IMR-90 (cell line): ENCODE results near the gene EHMT1. TPM values are rescaled to one million over a fixed set of nuclear protein-coding genes. Genes with fewer than 3 reads are reported as not detected.

Source experiments
- ATAC-seq: fragments of 200-7000 bp; cut with Tn5 transposase; 2 replicates; pipeline ENCODE4 v1.9.1; 2020; ENCODE audit warnings: low read depth, mild to moderate bottlenecking, moderate library complexity
- BruUV-seq: library from RNA; stranded (reverse); fragments of 400-500 nt; replicated peaks from 2 replicates; lab custom pipeline; 2021; lab: Mats Ljungman, UMichigan
- CTCF ChIA-PET: fragments of 300-600 bp; formaldehyde crosslinking; extraction: SDS; loops from one replicate; lab custom pipeline; 2021; ENCODE audit warnings: antibody characterized with exemption; lab: Yijun Ruan, JAX
- POLR2A ChIA-PET: fragments of 300-600 bp; sonication (Branson Sonifier 250); formaldehyde crosslinking; loops from one replicate; lab custom pipeline; 2022; ENCODE audit warnings: antibody characterized with exemption; ENCODE audit not compliant: unreplicated experiment; lab: Charles Lee
- DNase-seq: peaks from one replicate; pipeline ENCODE4 v3.0.0; 2013
- H2AFZ ChIP-seq: replicated peaks from 2 replicates; pipeline ENCODE3; 2013; ENCODE audit warnings: low read length, mild to moderate bottlenecking; ENCODE audit not compliant: poor library complexity
- H2AK5ac ChIP-seq: 2 replicates; pipeline ENCODE4 v1.6.1; 2013; ENCODE audit warnings: low read depth, low read length, inconsistent platforms
- H2AK9ac ChIP-seq: replicated peaks from 2 replicates; pipeline ENCODE3; 2013; ENCODE audit warnings: mild to moderate bottlenecking, low read depth, low read length, moderate library complexity; ENCODE audit not compliant: poor library complexity
- H2BK120ac ChIP-seq: 2 replicates; pipeline ENCODE4 v1.6.1; 2013; ENCODE audit warnings: low read depth, low read length, inconsistent platforms
- H2BK15ac ChIP-seq: 3 replicates; pipeline ENCODE4 v1.6.1; 2013; ENCODE audit warnings: low read depth, low read length, inconsistent platforms
- H2BK20ac ChIP-seq: 2 replicates; pipeline ENCODE4 v1.6.1; 2013; ENCODE audit warnings: low read depth, mild to moderate bottlenecking, inconsistent platforms, low read length, moderate library complexity
- H2BK5ac ChIP-seq: 2 replicates; pipeline ENCODE4 v1.6.1; 2013; ENCODE audit warnings: mild to moderate bottlenecking, low read depth, low read length, inconsistent platforms; ENCODE audit not compliant: poor library complexity, severe bottlenecking
- H3K14ac ChIP-seq: replicated peaks from 2 replicates; pipeline ENCODE4 v1.6.1; 2013; ENCODE audit warnings: low read depth, low read length, inconsistent platforms
- H3K18ac ChIP-seq: 2 replicates; pipeline ENCODE4 v1.6.1; 2013; ENCODE audit warnings: low read depth, low read length, control low read depth
- H3K23ac ChIP-seq: 2 replicates; pipeline ENCODE4 v1.6.1; 2013; ENCODE audit warnings: low read depth, low read length, inconsistent platforms
- H3K27ac ChIP-seq: 2 replicates; pipeline ENCODE4 v1.5.1; 2013; ENCODE audit warnings: mild to moderate bottlenecking, control low read depth, low read length; ENCODE audit not compliant: insufficient read depth
- H3K27me3 ChIP-seq: 2 replicates; pipeline ENCODE4 v1.6.1; 2013; ENCODE audit warnings: low read length; ENCODE audit not compliant: control insufficient read depth, insufficient read depth
- H3K36me3 ChIP-seq: 2 replicates; pipeline ENCODE4 v1.6.1; 2013; ENCODE audit warnings: low read length, mixed read lengths; ENCODE audit not compliant: control insufficient read depth, insufficient read depth
- H3K4ac ChIP-seq: 2 replicates; pipeline ENCODE4 v1.6.1; 2013; ENCODE audit warnings: low read depth, low read length, inconsistent platforms
- H3K4me1 ChIP-seq: 2 replicates; pipeline ENCODE4 v1.6.1; 2013; ENCODE audit warnings: low read length, mixed read lengths; ENCODE audit not compliant: control insufficient read depth, insufficient read depth
- H3K4me2 ChIP-seq: 2 replicates; pipeline ENCODE4 v1.6.1; 2013; ENCODE audit warnings: low read depth, mild to moderate bottlenecking, control low read depth, low read length, moderate library complexity
- H3K4me3 ChIP-seq: 2 replicates; pipeline ENCODE4 v1.5.1; 2013; ENCODE audit warnings: low read depth, mild to moderate bottlenecking, control low read depth, low read length, moderate library complexity; ENCODE audit not compliant: insufficient read depth
- H3K56ac ChIP-seq: 2 replicates; pipeline ENCODE4 v1.6.1; 2013; ENCODE audit warnings: low read length, inconsistent platforms; ENCODE audit not compliant: insufficient read depth; ENCODE audit errors: extremely low read depth
- H3K79me1 ChIP-seq, 2 experiments: 2 replicates each; pipeline ENCODE4 v1.6.1; 2013; ENCODE audit warnings: low read length in 2 of 2, inconsistent platforms in 1 of 2, low read depth in 1 of 2
- H3K9ac ChIP-seq: 2 replicates; pipeline ENCODE4 v1.6.1; 2013; ENCODE audit warnings: low read depth, low read length, control low read depth
- H3K9me1 ChIP-seq: 2 replicates; pipeline ENCODE4 v1.6.1; 2013; ENCODE audit warnings: low read length, inconsistent platforms; ENCODE audit not compliant: insufficient read depth
- H3K9me3 ChIP-seq: 2 replicates; pipeline ENCODE4 v1.6.1; 2013; ENCODE audit warnings: low read length; ENCODE audit not compliant: control insufficient read depth, insufficient read depth
- H4K20me1 ChIP-seq: 2 replicates; pipeline ENCODE4 v1.6.1; 2013; ENCODE audit warnings: low read length, inconsistent platforms; ENCODE audit not compliant: insufficient read depth
- H4K5ac ChIP-seq: 2 replicates; pipeline ENCODE4 v1.6.1; 2013; ENCODE audit warnings: mild to moderate bottlenecking, low read depth, low read length, control low read depth
- H4K8ac ChIP-seq, 2 experiments: 2 replicates each; pipeline ENCODE4 v1.6.1; 2013; ENCODE audit warnings: low read depth in 2 of 2, low read length in 2 of 2, control low read depth in 1 of 2, inconsistent platforms in 1 of 2
- H4K91ac ChIP-seq: 2 replicates; pipeline ENCODE4 v1.6.1; 2013; ENCODE audit warnings: low read depth, low read length, inconsistent platforms; ENCODE audit not compliant: insufficient read depth
- BHLHE40 ChIP-seq: fragments of 150-350 bp; IDR thresholded peaks from 2 replicates; pipeline ENCODE4 v1.6.1; 2016; ENCODE audit warnings: mild to moderate bottlenecking, low read depth, low read length
- CEBPB ChIP-seq: IDR thresholded peaks from 2 replicates; pipeline ENCODE4 v1.6.1; 2012; ENCODE audit warnings: low read depth, low read length, improper control_type of control experiment
- CHD1 ChIP-seq: IDR thresholded peaks from 2 replicates; pipeline ENCODE4 v1.6.1; 2012; ENCODE audit warnings: low read depth, low read length, improper control_type of control experiment
- CTCF ChIP-seq: conservative IDR thresholded peaks from 2 replicates; pipeline ENCODE4 v1.5.1; 2012; ENCODE audit warnings: mild to moderate bottlenecking, low read depth, low read length, improper control_type of control experiment
- ELK1 ChIP-seq: fragments of 150-350 bp; IDR thresholded peaks from 2 replicates; pipeline ENCODE4 v1.6.1; 2016; ENCODE audit warnings: low read depth, mild to moderate bottlenecking, low read length, moderate library complexity, borderline replicate concordance
- FOS ChIP-seq: fragments of 150-350 bp; IDR thresholded peaks from 2 replicates; pipeline ENCODE4 v1.6.1; 2016; ENCODE audit warnings: low read depth, low read length
- MAFK ChIP-seq: IDR thresholded peaks from 2 replicates; pipeline ENCODE4 v1.6.1; 2012; ENCODE audit warnings: low read depth, low read length, improper control_type of control experiment
- MAZ ChIP-seq: IDR thresholded peaks from 2 replicates; pipeline ENCODE4 v1.6.1; 2012; ENCODE audit warnings: low read depth, mild to moderate bottlenecking, low read length, improper control_type of control experiment, moderate library complexity, borderline replicate concordance
- MXI1 ChIP-seq: IDR thresholded peaks from 2 replicates; pipeline ENCODE4 v1.6.1; 2012; ENCODE audit warnings: low read depth, mild to moderate bottlenecking, low read length, moderate library complexity, borderline replicate concordance
- NFE2L2 ChIP-seq: fragments of 150-350 bp; IDR thresholded peaks from 2 replicates; pipeline ENCODE4 v1.6.1; 2016; ENCODE audit warnings: low read depth, mild to moderate bottlenecking, low read length
- POLR2A ChIP-seq: IDR thresholded peaks from 2 replicates; pipeline ENCODE4 v1.6.1; 2012; ENCODE audit warnings: mild to moderate bottlenecking, low read depth, low read length
- RAD21 ChIP-seq: IDR thresholded peaks from 2 replicates; pipeline ENCODE4 v1.6.1; 2012; ENCODE audit warnings: low read length, improper control_type of control experiment
- RCOR1 ChIP-seq: IDR thresholded peaks from 2 replicates; pipeline ENCODE4 v1.6.1; 2012; ENCODE audit warnings: mild to moderate bottlenecking, low read length, improper control_type of control experiment; ENCODE audit not compliant: insufficient replicate concordance
- RFX5 ChIP-seq: IDR thresholded peaks from 2 replicates; pipeline ENCODE4 v1.8.0; 2012; ENCODE audit warnings: low read depth, mild to moderate bottlenecking, low read length, moderate library complexity
- SMC3 ChIP-seq: fragments of 150-350 bp; IDR thresholded peaks from 2 replicates; pipeline ENCODE4 v1.6.1; 2016; ENCODE audit warnings: low read depth, mild to moderate bottlenecking, antibody characterized with exemption, low read length, moderate library complexity
- USF2 ChIP-seq: fragments of 150-350 bp; IDR thresholded peaks from 2 replicates; pipeline ENCODE4 v1.6.1; 2017; ENCODE audit warnings: mild to moderate bottlenecking, antibody characterized with exemption, low read length, low read depth
- WGBS, 2 experiments: methylation state at CpG; one replicate each; pipeline versions ENCODE4 v1.1.5 to v1.1.7; 2013; ENCODE audit warnings: missing lambda C conversion rate in 2 of 2; ENCODE audit not compliant: insufficient read length in 1 of 2; ENCODE audit errors: extremely low coverage in 2 of 2; 5-methylcytosine and 5-hydroxymethylcytosine counted together
- dilution Hi-C: fragments of 300-500 bp; cut with HindIII; formaldehyde crosslinking; loops from one replicate; pipeline ENCODE4 v1.14.3; 2018; ENCODE audit warnings: low sequenced_read_pairs; ENCODE audit not compliant: unreplicated experiment
- in situ Hi-C: fragments of 300-500 bp; cut with MboI; formaldehyde crosslinking; loops from 3 replicates; pipeline ENCODE4 v1.14.3; 2019; ENCODE audit warnings: low sequenced_read_pairs, inconsistent platforms, mixed read lengths
- intact Hi-C: fragments of 100-400 bp; cut with micrococcal nuclease; formaldehyde crosslinking; loops from 2 replicates; pipeline ENCODE4 v1.10.0; 2022
- polyA plus RNA-seq, 3 experiments: library from polyadenylated mRNA; depleted of rRNA; stranded (reverse); fragments of >200 nt; gene quantifications; 2 replicates each; pipeline ENCODE4 v1.2.3, GENCODE V29; 2012; ENCODE audit warnings: low replicate concordance in 1 of 3
- total RNA-seq: library from RNA; depleted of rRNA; stranded (reverse); fragments of >200 nt; gene quantifications from 2 replicates; pipeline ENCODE4 v1.2.3, GENCODE V29; 2012

EHMT1 gene
- total and polyA plus RNA-seq, 2 of the 4 experiments (the other 2 are of a cell fraction) = 32.8 to 35.1 TPM

- Histone ChIP-seq H4K91ac (no peak overlapping the region), H2BK5ac (no peak overlapping the region), H3K4ac (no peak overlapping the region), H4K5ac (no peak overlapping the region), H3K14ac (no peak overlapping the region), H3K4me3 (no peak overlapping the region), H3K4me1 (no peaks in the 10 kb centered on the region), H2BK15ac (no peak overlapping the region), H2AFZ (no peak overlapping the region), H3K23ac (no peak overlapping the region), H3K27ac (no peak overlapping the region), H2BK20ac (no peak overlapping the region), H4K8ac (no peak overlapping the region), H3K9me3 (no peaks in the 10 kb centered on the region), H3K79me1 (peaks cover 33 to 74% of the 10 kb centered on the region in 2 experiments), H2BK120ac (no peak overlapping the region), H3K9ac (no peak overlapping the region), H3K9me1 (peaks cover 17% of the 10 kb centered on the region; the same call in 1 of the 2 replicates), H4K20me1 (peaks cover 48% of the 10 kb centered on the region), H3K18ac (no peak overlapping the region), H3K4me2 (no peak overlapping the region), H2AK5ac (no peak overlapping the region), H2AK9ac (no peak overlapping the region), H3K56ac (no peak overlapping the region), H3K36me3 (peaks cover 3% of the 10 kb centered on the region), H3K27me3 (no peaks in the 10 kb centered on the region)
- TF ChIP-seq MAFK = no peak
- TF ChIP-seq NFE2L2 = no peak
- no peak for TF ChIP-seq POLR2A
- no peak for TF ChIP-seq ELK1
- no peak for TF ChIP-seq FOS
- TF ChIP-seq BHLHE40 = no peak
- no peak for TF ChIP-seq RCOR1
- TF ChIP-seq USF2 = no peak
- TF ChIP-seq RAD21 = no peak
- no peak for TF ChIP-seq MXI1
- TF ChIP-seq CEBPB = no peak
- no peak for TF ChIP-seq CHD1
- TF ChIP-seq MAZ = no peak
- TF ChIP-seq CTCF = no peak
- TF ChIP-seq SMC3 = no peak
- no peak for TF ChIP-seq RFX5
- intact Hi-C loops = no loop called here
- WGBS, 2 experiments = no CpG with 5 or more reads among the region's 2 CpGs
- ChIA-PET POLR2A (no interaction called here), CTCF (no interaction called here)
- in situ Hi-C loops = no loop called here
- dilution Hi-C loops = no loop called here
- DNase-seq = no peak
- no peak for ATAC-seq
- no TSS peak for BruUV-seq
These were observed 38.8 kb downstream of the EHMT1 start for GRCh38 chr9:137657606-137658005.
